OCI-LY1 (cell line): Measurements from ENCODE around the gene NEAT1.

ENCODE experiments used
- CTCF ChIP-seq: fragments of 200-600 bp; sonication (generic), shearing (Covaris generic); IDR thresholded peaks from 2 replicates; pipeline ENCODE4 v1.5.1; 2017; ENCODE audit warnings: mild to moderate bottlenecking, antibody characterized with exemption, low read length, moderate library complexity, mixed read lengths
- EZH2 ChIP-seq: fragments of 200-600 bp; sonication (generic), shearing (Covaris generic); IDR thresholded peaks from 2 replicates; pipeline ENCODE4 v1.8.0; 2017; ENCODE audit warnings: borderline replicate concordance, mixed run types, mild to moderate bottlenecking, antibody characterized with exemption, low read length, moderate library complexity, mixed read lengths

- TF ChIP-seq CTCF (no peak), EZH2 (no peak)
Observed at GRCh38 chr11:65430406-65431217, 8.0 kb downstream of the NEAT1 start.
